ENCODE data around the gene XRN2. TPM values are rescaled to one million over a fixed set of nuclear protein-coding genes. Genes with fewer than 3 reads are reported as not detected.

Gene XRN2
- polyA plus RNA-seq, 1 donor from 2014 or later, result 142 TPM

DNA sequence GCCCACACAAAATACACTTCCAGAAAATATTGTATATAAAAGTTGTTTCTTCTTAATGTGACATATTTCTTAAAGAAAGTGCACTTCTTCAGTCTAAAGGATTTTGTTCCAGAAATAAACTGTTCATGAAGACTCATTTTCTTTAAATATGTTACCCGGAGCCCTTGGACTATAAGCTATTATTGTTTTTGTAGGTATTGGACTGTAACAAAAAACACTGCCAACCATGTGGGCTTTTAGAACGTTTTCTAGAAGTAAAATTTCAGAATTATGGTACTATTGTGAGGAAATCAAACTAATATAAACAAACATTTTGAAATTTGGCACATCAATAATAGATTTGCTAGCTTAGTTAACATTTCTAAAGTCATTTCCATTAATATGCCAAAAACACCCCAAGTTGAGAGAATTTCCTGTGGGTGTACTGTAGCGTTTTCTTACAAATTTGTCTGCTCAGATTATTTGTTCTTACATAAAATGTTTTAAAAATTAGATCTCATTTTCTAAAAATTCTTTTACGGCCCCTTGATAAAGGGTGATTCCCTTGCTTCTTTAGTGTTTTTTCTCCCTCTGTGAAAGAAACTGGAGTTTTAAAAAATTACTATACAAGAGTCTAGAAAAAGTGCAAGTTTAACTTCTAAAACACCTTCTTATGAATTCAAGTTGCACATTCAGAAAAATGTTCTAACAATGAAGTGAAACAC is 90.8 kb downstream of the XRN2 start:
- Histone ChIP-seq H3K27me3 (ENCODE audit: insufficient read depth, low read depth, low read length) (peaks cover 87% of the 10 kb centered on the region), H3K4me3 (ENCODE audit: low read length) (no peak overlapping the region), H3K36me3 (ENCODE audit: insufficient read depth, low read length) (peaks cover 4% of the 10 kb centered on the region), H3K9me3 (ENCODE audit: low read length) (no peaks in the 10 kb centered on the region), H2AFZ (ENCODE audit: low read depth, low read length) (no peak overlapping the region), H3K9me2 (ENCODE audit: insufficient read depth, low read length) (no peaks in the 10 kb centered on the region), H3F3A (ENCODE audit: insufficient read depth, low read length, poor library complexity, severe bottlenecking) (no peaks in the 10 kb centered on the region), H3K27ac (ENCODE audit: low read length) (no peak overlapping the region), H3K9ac (ENCODE audit: low read length) (no peak overlapping the region), H3K4me2 (ENCODE audit: low read length) (no peak overlapping the region), H4K20me1 (ENCODE audit: insufficient read depth) (no peaks in the 10 kb centered on the region), H3K79me2 (replicated peaks; ENCODE audit: insufficient read depth, low read length) (no peaks in the 10 kb centered on the region)
- no peak for TF ChIP-seq EP300 (conservative IDR thresholded peaks at IDR 0.05; ENCODE audit: poor library complexity, severe bottlenecking)
- TF ChIP-seq TAF1 (IDR thresholded peaks at IDR 0.05; ENCODE audit: low read depth), result no peak
- no peak for TF ChIP-seq EZH2 (IDR thresholded peaks at IDR 0.05; ENCODE audit: borderline replicate concordance, insufficient read depth, low read length, poor library complexity, severe bottlenecking)
- TF ChIP-seq MXI1 (conservative IDR thresholded peaks at IDR 0.05; ENCODE audit: poor library complexity, severe bottlenecking), result no peak
- no peak for TF ChIP-seq POLR2AphosphoS5 (IDR thresholded peaks at IDR 0.05)
- no peak for TF ChIP-seq RAD21 (conservative IDR thresholded peaks at IDR 0.05)
- no peak for TF ChIP-seq SMC3 (conservative IDR thresholded peaks at IDR 0.05; ENCODE audit: poor library complexity)
- TF ChIP-seq, protein P1, sequence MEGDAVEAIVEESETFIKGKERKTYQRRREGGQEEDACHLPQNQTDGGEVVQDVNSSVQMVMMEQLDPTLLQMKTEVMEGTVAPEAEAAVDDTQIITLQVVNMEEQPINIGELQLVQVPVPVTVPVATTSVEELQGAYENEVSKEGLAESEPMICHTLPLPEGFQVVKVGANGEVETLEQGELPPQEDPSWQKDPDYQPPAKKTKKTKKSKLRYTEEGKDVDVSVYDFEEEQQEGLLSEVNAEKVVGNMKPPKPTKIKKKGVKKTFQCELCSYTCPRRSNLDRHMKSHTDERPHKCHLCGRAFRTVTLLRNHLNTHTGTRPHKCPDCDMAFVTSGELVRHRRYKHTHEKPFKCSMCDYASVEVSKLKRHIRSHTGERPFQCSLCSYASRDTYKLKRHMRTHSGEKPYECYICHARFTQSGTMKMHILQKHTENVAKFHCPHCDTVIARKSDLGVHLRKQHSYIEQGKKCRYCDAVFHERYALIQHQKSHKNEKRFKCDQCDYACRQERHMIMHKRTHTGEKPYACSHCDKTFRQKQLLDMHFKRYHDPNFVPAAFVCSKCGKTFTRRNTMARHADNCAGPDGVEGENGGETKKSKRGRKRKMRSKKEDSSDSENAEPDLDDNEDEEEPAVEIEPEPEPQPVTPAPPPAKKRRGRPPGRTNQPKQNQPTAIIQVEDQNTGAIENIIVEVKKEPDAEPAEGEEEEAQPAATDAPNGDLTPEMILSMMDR (IDR thresholded peaks at IDR 0.05; ENCODE audit: poor library complexity, severe bottlenecking), result no peak
- TF ChIP-seq, protein P2, sequence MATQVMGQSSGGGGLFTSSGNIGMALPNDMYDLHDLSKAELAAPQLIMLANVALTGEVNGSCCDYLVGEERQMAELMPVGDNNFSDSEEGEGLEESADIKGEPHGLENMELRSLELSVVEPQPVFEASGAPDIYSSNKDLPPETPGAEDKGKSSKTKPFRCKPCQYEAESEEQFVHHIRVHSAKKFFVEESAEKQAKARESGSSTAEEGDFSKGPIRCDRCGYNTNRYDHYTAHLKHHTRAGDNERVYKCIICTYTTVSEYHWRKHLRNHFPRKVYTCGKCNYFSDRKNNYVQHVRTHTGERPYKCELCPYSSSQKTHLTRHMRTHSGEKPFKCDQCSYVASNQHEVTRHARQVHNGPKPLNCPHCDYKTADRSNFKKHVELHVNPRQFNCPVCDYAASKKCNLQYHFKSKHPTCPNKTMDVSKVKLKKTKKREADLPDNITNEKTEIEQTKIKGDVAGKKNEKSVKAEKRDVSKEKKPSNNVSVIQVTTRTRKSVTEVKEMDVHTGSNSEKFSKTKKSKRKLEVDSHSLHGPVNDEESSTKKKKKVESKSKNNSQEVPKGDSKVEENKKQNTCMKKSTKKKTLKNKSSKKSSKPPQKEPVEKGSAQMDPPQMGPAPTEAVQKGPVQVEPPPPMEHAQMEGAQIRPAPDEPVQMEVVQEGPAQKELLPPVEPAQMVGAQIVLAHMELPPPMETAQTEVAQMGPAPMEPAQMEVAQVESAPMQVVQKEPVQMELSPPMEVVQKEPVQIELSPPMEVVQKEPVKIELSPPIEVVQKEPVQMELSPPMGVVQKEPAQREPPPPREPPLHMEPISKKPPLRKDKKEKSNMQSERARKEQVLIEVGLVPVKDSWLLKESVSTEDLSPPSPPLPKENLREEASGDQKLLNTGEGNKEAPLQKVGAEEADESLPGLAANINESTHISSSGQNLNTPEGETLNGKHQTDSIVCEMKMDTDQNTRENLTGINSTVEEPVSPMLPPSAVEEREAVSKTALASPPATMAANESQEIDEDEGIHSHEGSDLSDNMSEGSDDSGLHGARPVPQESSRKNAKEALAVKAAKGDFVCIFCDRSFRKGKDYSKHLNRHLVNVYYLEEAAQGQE (IDR thresholded peaks at IDR 0.05; ENCODE audit: borderline replicate concordance), result no peak

DNA sequence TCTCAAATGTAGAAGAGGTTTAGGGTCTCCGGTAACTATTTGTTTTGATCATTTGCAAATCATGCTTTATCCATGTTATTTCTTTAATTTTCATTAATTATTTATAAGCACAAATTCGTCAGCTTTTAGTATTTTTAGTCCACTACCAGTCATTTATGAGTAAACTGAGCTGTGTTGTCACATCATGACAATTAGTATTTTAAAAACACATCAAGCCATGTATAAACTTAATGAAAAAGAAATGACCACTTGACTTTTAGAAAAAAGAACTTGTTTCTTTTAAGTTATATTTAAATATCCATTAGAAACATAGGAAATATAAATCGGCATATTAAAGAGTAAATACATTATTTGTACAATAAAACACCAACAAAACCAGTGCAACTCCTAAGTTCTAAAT is 91.4 kb downstream of the XRN2 start:
- H3K27me3 ChIP-seq (ENCODE audit: insufficient read depth, low read depth, low read length), result peaks cover 93% of the 10 kb centered on the region
- no peak for TF ChIP-seq EP300 (conservative IDR thresholded peaks at IDR 0.05; ENCODE audit: poor library complexity, severe bottlenecking)
- TF ChIP-seq, protein P1 (IDR thresholded peaks at IDR 0.05; ENCODE audit: poor library complexity, severe bottlenecking), result no peak
- TF ChIP-seq SMC3 (conservative IDR thresholded peaks at IDR 0.05; ENCODE audit: poor library complexity), result no peak
- TF ChIP-seq TAF1 (IDR thresholded peaks at IDR 0.05; ENCODE audit: low read depth), result no peak
- H3K9ac ChIP-seq (ENCODE audit: low read length), result no peak overlapping the region
- no peaks in the 10 kb centered on the region for H4K20me1 ChIP-seq (ENCODE audit: insufficient read depth)
- H3F3A ChIP-seq (ENCODE audit: insufficient read depth, low read length, poor library complexity, severe bottlenecking), result no peaks in the 10 kb centered on the region
- H3K36me3 ChIP-seq (ENCODE audit: insufficient read depth, low read length), result peaks cover 4% of the 10 kb centered on the region
- H2AFZ ChIP-seq (ENCODE audit: low read depth, low read length), result no peak overlapping the region
- H3K9me2 ChIP-seq (ENCODE audit: insufficient read depth, low read length), result no peaks in the 10 kb centered on the region
- no peak overlapping the region for H3K4me2 ChIP-seq (ENCODE audit: low read length)
- no peak overlapping the region for H3K4me3 ChIP-seq (ENCODE audit: low read length)
- no peak overlapping the region for H3K27ac ChIP-seq (ENCODE audit: low read length)
- no peaks in the 10 kb centered on the region for H3K9me3 ChIP-seq (ENCODE audit: low read length)
- H3K79me2 ChIP-seq (replicated peaks; ENCODE audit: insufficient read depth, low read length), result no peaks in the 10 kb centered on the region

Measured in neural cell (in vitro differentiated cells).